DMS53 (cell line): Measurements from ENCODE around the gene TMEM108.
A peak's percentile ranks its signal among the peaks of the same experiment; 100 is the strongest.

Source experiments
- DNase-seq: peaks from one replicate; lab custom pipeline; 2025; lab: John Stamatoyannopoulos, UW

The TMEM108 gene

DNA sequence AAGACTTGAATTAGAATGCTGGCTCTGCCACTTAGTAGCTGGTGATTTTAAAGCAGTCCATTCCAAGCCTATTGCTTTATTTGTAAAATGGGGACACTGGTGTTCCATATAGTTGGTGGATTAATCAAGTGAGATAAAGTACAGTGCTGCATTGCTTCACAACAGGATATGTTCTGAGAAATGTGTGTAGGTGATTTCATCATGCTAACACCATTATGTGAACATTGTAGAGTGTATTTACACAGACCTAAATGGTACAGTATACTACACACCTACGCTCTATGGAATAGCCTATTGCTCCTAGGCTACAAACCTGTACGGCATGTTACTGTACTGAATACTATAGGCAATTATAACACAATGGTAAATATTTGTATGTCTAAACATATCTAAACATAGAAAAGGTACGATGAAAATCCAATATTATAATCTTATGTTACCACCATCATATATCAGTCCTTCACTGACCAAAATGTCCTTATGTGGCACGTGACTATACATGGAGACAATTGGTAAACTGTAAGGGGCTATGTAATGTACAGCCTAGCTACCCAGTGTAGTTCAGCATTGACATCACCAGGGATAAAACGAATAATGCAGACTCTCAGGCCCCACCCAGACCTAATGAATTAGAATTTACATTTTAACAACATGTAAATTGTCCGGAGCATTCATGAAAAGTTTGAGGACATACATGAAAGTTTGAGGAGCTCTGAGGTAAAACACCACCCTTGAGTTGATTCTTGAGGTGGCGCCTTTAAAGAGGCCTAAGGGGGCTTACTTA is 240.3 kb downstream of the TMEM108 start:
- no peak for DNase-seq

DNA sequence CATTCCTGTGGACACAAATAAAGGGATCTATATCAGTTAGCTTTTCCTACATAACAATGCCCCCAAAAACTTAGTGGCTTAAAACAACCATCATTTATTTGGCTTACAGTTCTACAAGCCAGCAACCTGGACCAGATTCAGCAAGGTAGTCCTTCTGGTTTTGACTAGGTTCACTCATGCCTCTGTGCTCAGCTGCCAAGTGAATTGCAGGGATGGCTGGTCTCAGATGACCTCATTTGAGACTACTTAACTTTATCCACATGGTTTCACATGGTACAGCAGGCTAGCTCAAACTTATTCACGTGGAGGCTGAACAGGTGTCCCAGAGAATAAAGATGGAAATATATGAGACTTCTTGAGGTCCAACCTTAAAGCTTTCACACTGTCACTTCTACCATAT is 242.4 kb downstream of the TMEM108 start:
- peak; percentile 32 for DNase-seq

DNA sequence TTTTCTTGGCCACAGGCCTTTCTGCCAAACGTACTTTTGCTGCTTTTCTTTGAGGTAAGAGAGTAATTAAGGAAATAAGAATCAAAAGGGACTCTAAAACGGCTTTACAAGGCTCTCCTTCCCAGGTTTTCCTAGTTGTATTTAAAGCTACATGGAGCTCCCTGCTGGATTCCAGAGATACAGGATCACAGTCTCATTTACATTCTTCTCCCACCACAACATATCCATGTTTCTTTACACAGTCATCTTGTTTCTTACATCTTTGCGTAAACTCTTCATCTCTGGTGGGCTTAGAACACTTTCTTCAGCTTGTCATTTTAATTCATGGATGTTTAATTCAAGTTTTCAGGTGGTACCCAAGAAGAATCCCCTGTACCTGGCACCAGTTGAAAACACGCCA is 244.0 kb downstream of the TMEM108 start:
- no peak for DNase-seq

DNA sequence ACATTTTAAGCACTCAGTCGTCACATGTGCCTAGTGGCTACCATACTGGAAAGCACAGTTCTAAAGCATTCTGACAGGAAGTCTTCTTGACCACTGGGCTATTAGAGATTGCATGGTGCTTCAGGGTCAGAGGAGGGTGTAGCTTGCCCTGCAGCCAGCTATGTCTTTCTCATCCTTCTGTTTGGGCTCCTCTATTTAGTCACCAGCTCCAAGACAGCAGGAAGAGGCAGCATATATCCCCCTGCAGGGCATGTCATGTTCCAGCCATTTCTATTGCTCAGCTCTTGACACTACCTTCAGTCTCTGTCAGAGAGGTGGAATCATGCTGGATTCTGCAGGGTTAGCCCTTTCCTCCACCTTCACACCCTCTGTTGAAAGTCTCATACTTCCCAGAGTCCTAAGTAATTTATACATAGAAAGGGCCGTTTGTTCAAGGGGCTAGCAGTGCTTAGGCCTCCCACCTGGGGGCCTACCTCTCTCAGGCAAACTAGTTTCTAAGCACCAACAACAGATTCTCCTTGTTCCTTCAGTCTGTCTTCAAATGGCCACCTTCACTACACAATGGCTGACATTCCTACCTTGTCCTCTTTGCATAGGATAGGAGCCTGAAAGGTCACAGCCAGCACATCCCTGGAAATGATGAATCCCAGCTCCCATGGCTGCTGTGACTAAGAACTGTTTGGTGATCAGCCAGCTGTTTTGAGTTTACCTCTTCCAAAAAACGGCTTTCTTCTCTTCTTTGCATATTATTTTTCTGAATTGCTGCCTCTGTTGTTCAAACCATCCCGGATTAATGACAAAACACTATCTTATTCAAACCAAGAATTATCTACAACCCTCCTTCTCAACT is 246.0 kb downstream of the TMEM108 start:
- no peak for DNase-seq

DNA sequence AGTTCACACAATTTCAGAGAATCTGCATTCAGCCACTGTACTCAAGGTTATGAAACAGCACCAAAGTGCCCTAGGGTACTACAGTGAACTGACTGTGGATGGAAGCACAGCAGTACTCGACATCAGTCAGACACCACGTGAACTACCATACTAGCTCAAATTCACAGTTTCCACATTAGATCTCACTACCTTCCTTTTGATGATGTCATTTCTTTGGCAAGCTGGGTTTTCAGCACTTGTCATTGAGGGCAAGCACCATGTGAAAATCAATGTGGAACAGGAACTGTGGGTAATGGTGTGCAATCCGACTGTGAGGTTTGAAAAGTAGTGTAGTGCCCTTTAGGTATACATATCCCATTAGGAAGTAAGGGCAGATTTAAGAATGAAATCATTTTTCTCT is 251.1 kb downstream of the TMEM108 start:
- no peak for DNase-seq

DNA sequence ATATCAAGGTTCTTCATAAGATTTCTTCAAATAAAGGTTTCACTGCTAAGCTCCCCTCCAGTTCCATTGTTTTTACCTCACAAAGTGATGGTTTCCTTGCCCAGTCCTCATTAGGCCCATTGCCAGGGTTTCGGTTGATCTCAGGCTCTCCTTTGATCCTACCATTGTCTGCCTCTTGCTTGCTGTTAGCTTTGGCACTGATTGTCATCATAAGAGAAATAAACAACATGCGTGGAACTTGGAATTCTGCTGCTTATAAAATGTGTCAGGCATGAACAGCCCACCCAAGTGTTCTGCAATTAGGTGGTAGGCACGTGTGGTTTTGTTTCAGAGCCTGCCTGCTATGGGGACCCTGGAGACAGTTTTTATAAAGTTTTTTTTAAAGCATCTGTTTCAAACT is 254.1 kb downstream of the TMEM108 start:
- no peak for DNase-seq

DNA sequence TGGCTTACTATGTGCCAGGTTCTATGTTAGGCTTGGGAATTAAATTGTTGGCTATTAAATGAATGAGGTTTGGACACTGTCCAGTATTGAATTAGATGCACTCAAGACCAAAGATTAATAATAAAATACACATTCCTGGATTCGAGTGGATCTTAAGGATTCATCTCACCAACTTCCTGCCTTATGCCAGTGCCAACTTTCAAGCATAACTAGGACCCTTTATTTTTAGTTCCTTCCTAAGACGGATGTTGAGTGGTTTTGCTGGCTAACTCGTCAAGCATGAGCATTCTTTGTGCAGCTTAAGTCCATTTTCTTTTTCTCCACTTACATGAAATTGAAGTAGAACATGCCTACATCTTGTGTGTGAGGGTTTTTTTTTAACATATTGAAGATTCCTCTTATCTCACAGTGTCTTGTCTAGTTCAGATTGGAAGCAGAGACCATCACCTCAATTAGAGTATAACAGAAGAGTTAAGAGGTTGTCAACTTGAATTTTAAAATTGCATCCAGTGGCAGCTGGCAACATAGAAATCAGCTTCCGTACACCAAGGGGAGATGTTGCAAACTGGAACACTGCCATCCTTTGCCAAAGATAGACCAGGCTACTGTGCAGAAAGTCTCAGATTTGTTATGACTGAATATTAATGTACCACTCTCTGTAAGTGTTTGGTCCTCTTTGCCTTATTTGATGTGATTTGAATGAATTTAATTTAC is 255.4 kb downstream of the TMEM108 start:
- no peak for DNase-seq

DNA sequence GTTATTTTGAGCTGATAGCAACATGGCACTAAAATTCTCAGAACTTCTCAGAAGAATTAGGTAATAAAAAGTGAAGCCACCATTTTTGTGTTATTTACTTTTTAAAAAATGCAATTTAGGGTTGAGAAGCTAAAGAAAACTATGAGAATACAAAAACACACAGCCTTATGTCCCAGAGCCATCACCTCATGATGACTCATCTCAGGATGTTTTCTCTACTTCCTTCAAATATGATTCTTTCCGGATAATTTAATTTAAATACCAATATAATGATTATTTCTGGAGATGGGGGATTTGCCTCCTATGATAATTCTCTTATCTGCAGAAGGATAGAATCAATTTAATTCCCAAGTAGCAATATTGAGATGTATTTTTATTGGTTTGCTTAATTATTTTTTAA is 256.1 kb downstream of the TMEM108 start:
- DNase-seq = peak; percentile 34

DNA sequence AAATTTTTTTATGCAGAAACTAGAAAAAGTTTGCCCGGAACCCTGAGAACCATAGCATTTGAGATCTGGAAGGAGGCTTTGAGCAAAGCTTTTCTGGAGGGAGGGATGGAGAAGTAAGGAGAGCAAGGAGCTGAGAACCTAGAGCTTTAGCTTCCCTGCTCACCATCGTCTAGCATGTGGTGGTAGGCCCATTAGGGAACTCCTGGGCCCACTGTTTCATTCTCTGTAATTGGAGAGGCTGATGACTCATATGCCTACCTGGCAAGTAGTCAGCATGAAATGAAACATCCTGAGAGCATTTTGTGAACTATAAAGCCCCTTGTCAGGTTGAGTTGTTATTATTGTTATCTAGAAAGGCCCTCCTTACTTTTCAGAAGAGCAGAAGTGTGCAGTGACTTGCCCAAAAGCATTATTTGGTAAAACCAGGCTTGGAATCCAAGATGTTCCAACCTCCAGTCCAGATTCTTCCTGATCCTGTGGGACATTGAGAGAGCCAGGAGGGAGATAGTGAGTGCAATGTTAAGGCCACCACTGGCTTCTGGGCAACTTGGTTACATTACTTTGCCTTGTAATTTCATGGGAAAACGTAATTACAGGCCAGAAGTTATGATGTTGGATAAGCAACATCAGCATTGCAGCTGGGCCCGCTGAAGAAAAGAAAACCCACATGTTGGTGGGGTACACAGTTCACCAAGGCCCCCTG is 257.2 kb downstream of the TMEM108 start:
- peak; percentile 75 for DNase-seq

DNA sequence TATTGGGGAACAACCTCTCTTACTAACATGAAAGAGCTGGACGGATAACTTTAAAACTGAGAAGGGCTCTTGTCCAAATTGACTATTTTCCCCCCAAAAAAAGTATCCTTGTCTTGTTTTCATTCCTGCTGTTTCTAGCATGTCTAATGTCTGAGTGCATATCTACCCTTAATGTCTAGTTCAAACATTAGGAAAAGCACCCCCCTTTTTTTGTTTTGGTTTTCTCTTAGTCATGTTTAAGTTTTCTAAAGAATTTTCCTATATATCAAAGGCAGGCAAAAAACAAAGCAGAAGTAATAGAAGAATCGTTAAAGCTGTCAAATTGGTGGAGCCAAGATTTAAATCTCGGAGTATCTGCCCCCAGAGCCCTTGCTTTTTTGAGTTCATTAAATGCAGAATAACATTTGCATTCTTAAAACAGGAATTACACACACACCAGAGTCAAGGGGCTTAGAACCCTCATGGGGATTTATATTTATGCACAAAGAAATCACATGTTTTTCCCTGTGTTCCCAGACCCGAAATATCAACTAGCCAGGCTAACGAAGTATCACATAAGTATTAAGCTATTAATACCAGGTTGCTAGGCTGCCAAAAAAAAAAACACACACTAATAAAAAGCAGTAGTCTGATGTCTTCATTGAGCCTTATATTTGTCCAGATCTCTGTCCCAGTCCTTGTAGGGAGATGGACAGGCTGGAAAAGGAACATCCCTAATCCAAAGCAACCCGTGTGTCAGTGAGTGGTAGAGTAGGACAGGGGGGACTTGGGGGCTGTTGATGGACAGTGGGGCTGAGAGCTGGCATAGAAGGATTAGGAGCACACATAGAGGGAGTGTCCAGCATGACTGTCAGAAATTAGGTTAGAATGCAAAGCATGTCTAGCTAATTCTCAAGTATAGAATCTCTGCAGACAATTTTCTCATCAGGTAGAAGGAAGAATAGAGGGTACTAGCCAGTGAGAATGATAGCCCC is 258.0 kb downstream of the TMEM108 start:
- no peak for DNase-seq

DNA sequence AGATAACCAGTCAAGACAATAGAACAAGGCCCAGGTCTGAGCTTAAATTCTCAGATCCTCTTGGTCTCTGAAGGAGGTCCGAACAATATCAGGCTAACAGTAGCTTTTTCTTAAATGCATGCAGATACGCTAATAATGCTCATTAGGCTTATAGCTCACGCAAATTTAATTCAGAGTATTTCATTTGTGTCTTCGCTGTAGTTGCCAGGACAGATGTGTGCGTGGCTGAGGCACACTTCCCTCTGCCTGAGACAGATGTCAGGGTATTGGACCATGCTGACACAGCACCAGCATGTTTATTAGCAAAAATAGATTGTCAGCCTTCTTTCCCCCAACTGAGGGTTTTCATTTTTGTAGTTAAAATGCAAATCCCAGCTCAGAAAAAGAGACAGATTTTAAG is 258.8 kb downstream of the TMEM108 start:
- no peak for DNase-seq

DNA sequence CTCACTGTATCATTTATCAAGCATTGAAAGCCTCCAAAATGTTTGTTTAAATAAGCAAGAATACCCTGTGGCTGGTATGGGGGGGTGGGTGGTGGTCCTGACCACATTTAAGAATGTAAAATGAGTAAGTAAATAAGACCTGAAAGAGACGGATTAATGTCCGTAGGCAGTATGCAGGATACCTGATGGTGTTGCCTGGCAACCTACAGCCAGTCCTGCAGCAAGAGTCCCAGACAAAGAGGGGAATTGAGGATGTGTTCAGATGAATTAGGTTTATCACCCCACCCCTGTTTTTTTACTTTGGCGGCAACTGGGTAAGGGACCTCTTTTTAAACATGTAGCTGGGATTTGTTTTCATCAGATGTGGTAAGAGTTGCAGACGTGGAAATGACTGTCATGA is 261.9 kb downstream of the TMEM108 start:
- no peak for DNase-seq

DNA sequence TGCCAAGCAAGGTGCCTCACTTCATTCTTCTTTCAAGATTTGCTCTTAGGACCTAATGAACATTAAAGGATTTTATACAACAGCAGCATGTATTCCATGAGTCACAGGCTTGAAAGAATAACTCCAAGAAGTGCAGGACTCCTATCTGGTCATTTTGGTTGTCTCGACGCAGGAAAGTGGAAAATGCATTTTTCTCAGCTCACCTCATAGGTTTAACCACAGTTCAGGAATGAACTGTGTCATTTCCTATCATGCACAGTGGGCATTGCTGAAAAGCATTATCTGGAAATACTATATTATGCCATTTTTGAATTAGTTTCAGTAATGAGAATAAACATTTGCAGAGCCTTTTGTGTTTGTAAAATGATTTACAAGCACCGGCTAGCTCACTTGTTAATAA is 263.0 kb downstream of the TMEM108 start:
- DNase-seq = no peak

DNA sequence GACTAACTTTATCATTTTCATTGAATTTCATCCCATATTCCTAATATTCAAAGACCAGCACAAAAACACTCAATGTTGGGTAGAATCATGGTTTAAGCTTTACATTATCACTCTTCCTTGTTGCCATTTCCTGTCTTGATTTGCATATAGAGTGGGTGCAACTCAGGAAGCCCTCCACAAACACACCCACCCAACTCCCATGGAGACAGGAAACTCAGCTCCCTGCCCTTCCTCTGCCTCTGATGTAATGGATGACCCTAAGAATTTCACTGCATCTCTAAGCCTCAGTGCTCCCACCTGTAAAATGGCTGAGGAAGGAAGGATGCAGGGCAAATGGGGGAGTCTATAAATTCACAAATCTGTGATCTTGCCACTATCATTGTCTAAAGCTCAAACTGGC is 263.5 kb downstream of the TMEM108 start:
- DNase-seq = no peak

DNA sequence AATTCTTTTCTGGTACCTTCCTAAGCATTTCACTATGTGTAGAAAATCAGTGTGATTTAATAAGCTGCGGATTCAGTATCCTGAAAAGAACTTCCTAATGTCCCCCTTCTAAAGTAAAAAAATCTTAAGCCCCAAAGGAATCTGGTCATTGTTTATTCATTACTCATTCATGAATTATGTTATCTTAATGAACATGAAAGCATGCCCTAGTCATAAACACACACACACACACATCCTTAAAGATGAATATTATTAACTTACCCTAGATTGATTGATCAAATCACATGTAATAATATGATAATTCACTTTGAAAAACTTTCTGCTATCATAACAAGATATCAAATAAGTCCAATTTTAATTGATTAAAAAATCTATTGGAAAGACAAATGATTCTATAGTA is 265.2 kb downstream of the TMEM108 start:
- no peak for DNase-seq

DNA sequence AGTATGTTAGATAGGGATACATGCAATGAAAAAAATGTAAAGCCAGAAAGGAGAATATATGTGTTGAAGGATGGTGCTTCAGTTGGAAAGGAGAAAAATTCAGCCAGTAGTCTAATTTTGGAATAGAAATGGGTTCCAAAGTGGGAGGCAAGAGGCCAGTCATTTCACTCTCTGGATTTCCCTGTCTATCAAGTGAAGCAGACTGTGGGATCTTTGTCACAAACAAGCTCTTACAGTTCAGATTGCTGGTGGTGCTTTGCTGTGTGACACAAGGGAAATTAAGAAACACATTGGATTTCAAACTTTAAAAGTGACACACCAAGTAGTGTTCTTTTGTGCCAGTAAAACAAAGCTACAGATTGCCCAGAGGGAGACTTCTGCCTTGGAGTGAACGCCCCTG is 279.7 kb downstream of the TMEM108 start:
- no peak for DNase-seq

DNA sequence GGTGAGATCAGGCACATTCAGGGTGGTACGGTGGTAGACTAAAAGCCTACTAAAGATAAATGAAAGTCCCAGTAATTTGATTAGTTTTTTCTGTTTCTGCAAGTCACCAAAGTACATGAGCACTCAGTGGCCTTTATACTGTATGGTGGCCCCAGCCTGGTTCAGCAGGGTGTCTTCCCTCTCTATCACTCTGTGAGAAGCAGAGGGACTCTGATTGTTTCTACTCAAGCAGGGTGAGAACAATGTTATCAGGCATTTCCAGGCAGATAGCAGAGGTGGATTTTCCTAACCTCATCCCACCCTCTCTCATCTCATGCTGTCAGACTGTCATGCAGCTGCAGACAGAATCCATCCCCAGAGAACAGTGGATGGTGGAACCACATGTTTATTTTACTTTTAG is 290.2 kb downstream of the TMEM108 start:
- DNase-seq = peak; percentile 1

DNA sequence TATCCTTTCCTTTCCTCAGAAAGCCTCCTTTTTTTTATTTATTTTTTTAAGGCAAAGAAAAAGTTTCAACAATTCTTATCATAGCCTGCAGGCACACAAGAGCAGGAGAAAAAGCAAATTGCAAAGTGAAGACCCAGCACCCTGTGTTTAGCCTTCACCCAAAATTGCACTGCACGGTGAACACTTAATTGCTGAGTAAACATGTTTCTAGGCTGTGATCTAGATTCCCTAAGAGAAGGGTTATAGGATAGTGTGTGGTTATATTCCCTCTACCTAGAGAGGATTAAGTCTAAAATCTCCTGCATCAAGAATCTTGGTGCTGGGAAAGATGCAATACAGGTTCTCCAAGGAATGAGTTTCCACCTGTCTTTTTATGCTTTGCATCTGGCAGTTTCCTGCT is 291.4 kb downstream of the TMEM108 start:
- DNase-seq = peak; percentile 49

DNA sequence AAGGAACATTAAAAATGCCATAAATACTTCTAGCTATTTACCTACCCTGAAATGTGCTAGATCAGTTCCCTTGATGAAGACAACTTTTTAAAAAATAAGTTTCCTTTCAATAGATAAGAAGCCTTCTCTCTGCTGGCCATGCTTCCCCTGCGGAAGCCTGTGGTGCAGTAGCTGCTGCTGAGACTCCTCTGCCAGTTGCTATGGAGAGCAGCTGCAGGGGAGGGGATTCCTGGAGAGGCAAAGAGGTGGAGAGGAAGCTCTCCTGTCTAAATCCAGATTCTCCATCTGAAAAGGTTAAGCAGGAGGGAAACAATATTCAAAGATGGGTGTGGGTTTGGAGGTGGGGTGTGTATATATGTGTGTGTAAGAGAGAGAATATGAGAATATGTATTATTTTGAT is 291.9 kb downstream of the TMEM108 start:
- DNase-seq = peak; percentile 66

DNA sequence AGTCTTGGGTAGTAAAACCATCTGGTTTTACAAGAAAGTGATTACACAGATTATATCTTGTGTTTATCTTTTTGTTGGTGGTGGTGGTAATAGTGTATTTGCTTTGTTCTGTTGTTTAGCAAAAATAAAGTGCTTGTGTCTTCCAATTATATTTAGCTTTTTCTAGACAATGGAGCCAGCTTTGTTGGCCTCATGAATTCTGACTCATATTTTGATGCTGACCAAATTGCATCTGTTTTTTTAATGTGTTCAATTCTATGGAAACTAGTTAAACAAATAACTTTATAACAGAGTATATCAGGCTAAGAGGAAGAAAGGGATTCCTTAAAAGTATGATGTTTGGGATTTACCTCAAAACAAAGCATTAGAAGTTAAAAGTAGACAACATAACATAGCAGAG is 292.3 kb downstream of the TMEM108 start:
- DNase-seq = peak; percentile 5

DNA sequence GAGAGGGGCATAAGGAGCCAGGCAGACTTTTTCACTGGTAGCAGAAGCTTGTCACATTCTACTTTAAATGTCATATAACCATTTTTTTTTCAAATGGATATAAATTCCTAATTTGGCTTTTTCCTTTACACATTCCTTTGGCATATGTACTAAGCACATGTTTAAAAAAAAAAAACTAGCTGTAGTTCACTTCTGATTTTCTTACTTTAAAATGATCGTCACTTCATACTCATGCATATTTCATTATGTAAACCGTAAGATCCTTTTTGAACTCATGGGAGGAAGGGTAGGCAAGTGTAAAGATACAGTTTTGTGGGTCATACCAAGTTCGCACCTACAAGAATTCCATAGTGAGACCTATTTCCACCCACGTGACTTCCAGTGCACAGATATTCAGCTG is 316.5 kb downstream of the TMEM108 start:
- DNase-seq = no peak
